Stomach smooth muscle (tissue), 2 donors: ENCODE measurements around the gene NRF1.

ENCODE experiments used
- H3K27ac ChIP-seq: one replicate; pipeline ENCODE4 v1.7.0; 2013; ENCODE audit warnings: mild to moderate bottlenecking, low read length, inconsistent platforms
- H3K27me3 ChIP-seq, 2 donors: one replicate each; pipeline ENCODE4 v1.7.0; 2013; ENCODE audit warnings: low read length in 2 of 2; ENCODE audit not compliant: insufficient read depth in 2 of 2, control insufficient read depth in 1 of 2
- H3K36me3 ChIP-seq, 2 donors: one replicate each; pipeline ENCODE4 v1.7.0; 2013; ENCODE audit warnings: low read length in 2 of 2; ENCODE audit not compliant: control insufficient read depth in 2 of 2, insufficient read depth in 2 of 2
- H3K4me1 ChIP-seq: one replicate; pipeline ENCODE4 v1.7.0; 2013; ENCODE audit warnings: low read length; ENCODE audit not compliant: control insufficient read depth, insufficient read depth
- H3K4me3 ChIP-seq, 2 donors: one replicate each; pipeline ENCODE4 v1.7.0; 2013; ENCODE audit warnings: low read length in 2 of 2
- H3K9ac ChIP-seq, 2 donors: one replicate each; pipeline ENCODE4 v1.7.0; 2013; ENCODE audit warnings: low read length in 2 of 2, mild to moderate bottlenecking in 1 of 2
- H3K9me3 ChIP-seq, 2 donors: one replicate each; pipeline ENCODE4 v1.7.0; 2013; ENCODE audit warnings: low read length in 2 of 2; ENCODE audit not compliant: control insufficient read depth in 2 of 2
- donor health status: healthy.
- donor health status: Pancreatic carcinoma.

The NRF1 gene

GRCh38 chr7:129752760-129753159 lies 141.2 kb downstream of the NRF1 start:
- H3K4me3 ChIP-seq: no peak overlapping the region

GRCh38 chr7:129754406-129754805 lies 142.9 kb downstream of the NRF1 start:
- no peak overlapping the region for H3K9ac ChIP-seq
- H3K4me3 ChIP-seq: no peak overlapping the region
- peaks cover 12 to 16% of the 10 kb centered on the region in 2 donors for H3K36me3 ChIP-seq
- no peaks in the 10 kb centered on the region for H3K9me3 ChIP-seq
- no peaks in the 10 kb centered on the region for H3K27me3 ChIP-seq
- H3K27ac ChIP-seq: no peak overlapping the region
- no peaks in the 10 kb centered on the region for H3K4me1 ChIP-seq

More at GRCh38 chr7:129752760-129753159, 141.2 kb downstream of the NRF1 start:
- H3K27ac ChIP-seq: no peak overlapping the region
- H3K9ac ChIP-seq: no peak overlapping the region
- peaks cover 15 to 16% of the 10 kb centered on the region in 2 donors for H3K36me3 ChIP-seq
- no peaks in the 10 kb centered on the region for H3K4me1 ChIP-seq
- no peaks in the 10 kb centered on the region for H3K9me3 ChIP-seq
- H3K27me3 ChIP-seq: no peaks in the 10 kb centered on the region

GRCh38 chr7:129757991-129758390 lies 146.5 kb downstream of the NRF1 start:
- Histone ChIP-seq H3K4me3 (no peak overlapping the region), H3K9me3 (no peaks in the 10 kb centered on the region)

GRCh38 chr7:129762387-129762969 lies 151.0 kb downstream of the NRF1 start:
- Histone ChIP-seq H3K36me3 (no peaks in the 10 kb centered on the region), H3K27me3 (no peaks in the 10 kb centered on the region), H3K4me1 (no peaks in the 10 kb centered on the region), H3K4me3 (no peak overlapping the region), H3K9me3 (no peaks in the 10 kb centered on the region), H3K9ac (no peak overlapping the region), H3K27ac (no peak overlapping the region)

More at GRCh38 chr7:129757991-129758390, 146.5 kb downstream of the NRF1 start:
- Histone ChIP-seq H3K4me1 (no peaks in the 10 kb centered on the region), H3K9ac (no peak overlapping the region), H3K27me3 (no peaks in the 10 kb centered on the region), H3K36me3 (peaks cover 8 to 16% of the 10 kb centered on the region in 2 donors), H3K27ac (no peak overlapping the region)

- Histone ChIP-seq H3K9me3 (no peaks in the 10 kb centered on the region), H3K27me3 (no peaks in the 10 kb centered on the region), H3K4me1 (no peaks in the 10 kb centered on the region), H3K9ac (no peak overlapping the region), H3K36me3 (no peaks in the 10 kb centered on the region), H3K27ac (no peak overlapping the region), H3K4me3 (no peak overlapping the region)
Observed at GRCh38 chr7:129764247-129765084, 152.9 kb downstream of the NRF1 start.

- H3K4me3 ChIP-seq: no peak overlapping the region
- H3K27me3 ChIP-seq: no peaks in the 10 kb centered on the region
- no peaks in the 10 kb centered on the region for H3K4me1 ChIP-seq
- H3K9me3 ChIP-seq: no peaks in the 10 kb centered on the region
- no peak overlapping the region for H3K27ac ChIP-seq
- no peaks in the 10 kb centered on the region for H3K36me3 ChIP-seq
- H3K9ac ChIP-seq: no peak overlapping the region
Observed at GRCh38 chr7:129765352-129765751, 153.8 kb downstream of the NRF1 start.

- Histone ChIP-seq H3K27ac (no peak overlapping the region), H3K4me1 (no peaks in the 10 kb centered on the region), H3K9ac (no peak overlapping the region), H3K4me3 (no peak overlapping the region), H3K27me3 (no peaks in the 10 kb centered on the region), H3K9me3 (no peaks in the 10 kb centered on the region), H3K36me3 (no peaks in the 10 kb centered on the region)
Observed at GRCh38 chr7:129767120-129768015, 155.8 kb downstream of the NRF1 start.

GRCh38 chr7:129768614-129769399 lies 157.3 kb downstream of the NRF1 start:
- Histone ChIP-seq H3K9me3 (no peaks in the 10 kb centered on the region), H3K4me3 (no peak overlapping the region), H3K27me3 (no peaks in the 10 kb centered on the region), H3K27ac (no peak overlapping the region), H3K36me3 (no peaks in the 10 kb centered on the region), H3K9ac (no peak overlapping the region), H3K4me1 (no peaks in the 10 kb centered on the region)

- Histone ChIP-seq H3K4me1 (no peaks in the 10 kb centered on the region), H3K9me3 (no peaks in the 10 kb centered on the region)
Observed at GRCh38 chr7:129769400-129769774, 157.9 kb downstream of the NRF1 start.

More at GRCh38 chr7:129769400-129769774, 157.9 kb downstream of the NRF1 start:
- H3K4me3 ChIP-seq: no peak overlapping the region
- no peaks in the 10 kb centered on the region for H3K27me3 ChIP-seq
- H3K27ac ChIP-seq: no peak overlapping the region
- no peak overlapping the region for H3K9ac ChIP-seq
- H3K36me3 ChIP-seq: no peaks in the 10 kb centered on the region
